ENCODE results near the gene AASDH.

DNA sequence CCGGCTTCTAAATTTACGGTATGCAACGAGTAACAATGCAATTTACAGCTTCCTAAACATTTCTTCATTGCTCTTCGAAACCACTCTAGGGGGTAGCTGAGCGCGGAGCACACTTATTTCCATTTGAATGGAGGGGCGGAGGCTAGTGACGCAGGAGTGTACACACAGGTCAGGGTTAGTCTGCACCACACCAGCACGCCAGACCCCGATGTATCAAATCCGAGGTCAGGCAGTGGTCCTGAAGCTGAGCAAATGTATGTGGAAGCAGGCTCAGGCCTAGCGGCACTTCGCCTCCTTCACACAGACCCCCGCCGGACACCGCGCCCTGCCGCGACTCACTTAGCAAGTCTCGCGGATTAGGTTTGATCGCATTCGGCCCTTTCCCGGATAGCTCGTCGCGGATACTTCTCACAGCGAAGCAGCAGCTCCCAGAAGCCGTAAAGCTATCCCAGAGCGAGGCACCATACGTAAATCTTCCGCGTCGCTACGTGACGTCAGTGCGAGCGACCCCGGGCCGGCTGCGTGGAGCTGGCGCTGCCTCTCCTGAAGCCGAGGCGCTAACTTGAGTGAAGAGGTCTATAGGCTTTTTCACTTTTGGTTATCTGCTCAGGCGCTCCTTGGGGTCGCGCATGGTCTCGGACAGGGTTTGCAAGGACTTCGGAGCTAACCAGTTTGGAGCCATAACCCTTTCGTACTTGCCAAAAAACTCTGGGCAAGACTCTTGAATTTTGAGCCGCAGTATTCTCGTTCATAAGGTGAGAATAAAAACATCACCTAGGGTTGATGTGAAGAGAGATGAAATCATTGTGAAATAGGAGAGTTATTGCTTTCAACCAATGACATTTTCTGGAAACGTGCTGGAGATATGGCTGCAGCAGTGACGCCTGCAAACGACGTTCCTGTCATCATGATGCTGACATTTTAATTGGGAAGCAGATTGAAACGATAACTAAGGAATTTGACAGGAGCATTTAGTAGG is at the start of gene AASDH:
- TF ChIP-seq, protein P1, sequence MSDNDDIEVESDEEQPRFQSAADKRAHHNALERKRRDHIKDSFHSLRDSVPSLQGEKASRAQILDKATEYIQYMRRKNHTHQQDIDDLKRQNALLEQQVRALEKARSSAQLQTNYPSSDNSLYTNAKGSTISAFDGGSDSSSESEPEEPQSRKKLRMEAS (IDR thresholded peaks at IDR 0.05): peak; percentile 89; the same call in 1 of the 2 replicates
- TF ChIP-seq CREB1 (IDR thresholded peaks at IDR 0.05; ENCODE audit: low read depth) (peak; percentile 99), TEAD4 (IDR thresholded peaks at IDR 0.05) (no peak)

Measured in Ishikawa (cell line).